HG02678 (cell line): Measurements from ENCODE around the gene ANXA4.
A peak's percentile ranks its signal among the peaks of the same experiment; 100 is the strongest.
"Not testable (repeated sequence)": the region's sequence is repeated elsewhere in the genome, so short reads cannot be mapped to it uniquely, and the experiment has no call there.

Source experiments
- ATAC-seq: cut with Tn5 transposase; IDR thresholded peaks from one replicate; pipeline ENCODE4 v1.9.1; 2021; ENCODE audit warnings: mild to moderate bottlenecking, moderate library complexity; ENCODE audit not compliant: unreplicated experiment

Gene ANXA4

GRCh38 chr2:69753659-69754363 is 11.9 kb downstream of the ANXA4 start:
- no peak for ATAC-seq

GRCh38 chr2:69754633-69755032 is 12.7 kb downstream of the ANXA4 start:
- no peak for ATAC-seq

GRCh38 chr2:69755862-69756467 is 14.0 kb downstream of the ANXA4 start:
- ATAC-seq: peak; percentile 68

- no peak for ATAC-seq
These were observed 20.1 kb downstream of the ANXA4 start for GRCh38 chr2:69762025-69762424.

GRCh38 chr2:69762513-69763494 is 20.9 kb downstream of the ANXA4 start:
- no peak for ATAC-seq

GRCh38 chr2:69763831-69764230 is 21.9 kb downstream of the ANXA4 start:
- not testable (repeated sequence) for ATAC-seq

- ATAC-seq: no peak
These were observed 22.6 kb downstream of the ANXA4 start for GRCh38 chr2:69764286-69765095.

- no peak for ATAC-seq
These were observed 23.1 kb downstream of the ANXA4 start for GRCh38 chr2:69765096-69765380.

- no peak for ATAC-seq
These were observed 24.1 kb downstream of the ANXA4 start for GRCh38 chr2:69766014-69766413.

- ATAC-seq: no peak
These were observed 25.1 kb downstream of the ANXA4 start for GRCh38 chr2:69767034-69767433.

- ATAC-seq: no peak
These were observed 26.3 kb downstream of the ANXA4 start for GRCh38 chr2:69768235-69768634.

- ATAC-seq: no peak
These were observed 26.9 kb downstream of the ANXA4 start for GRCh38 chr2:69768789-69769188.

GRCh38 chr2:69769272-69769671 is 27.3 kb downstream of the ANXA4 start:
- ATAC-seq: no peak

GRCh38 chr2:69770193-69770702 is 28.3 kb downstream of the ANXA4 start:
- no peak for ATAC-seq

GRCh38 chr2:69770747-69771146 is 28.8 kb downstream of the ANXA4 start:
- ATAC-seq: no peak

GRCh38 chr2:69771461-69771860 is 29.5 kb downstream of the ANXA4 start:
- no peak for ATAC-seq

- no peak for ATAC-seq
These were observed 31.3 kb downstream of the ANXA4 start for GRCh38 chr2:69773206-69773605.

- ATAC-seq: peak; percentile 10
These were observed 32.5 kb downstream of the ANXA4 start for GRCh38 chr2:69774258-69774983.

- ATAC-seq: peak; percentile 62
These were observed 33.3 kb downstream of the ANXA4 start for GRCh38 chr2:69774984-69775982.
